Stimulated activated naive CD8-positive, alpha-beta T cell treated with anti-CD3 and anti-CD28 coated beads, Interleukin-15, amount 100 ng/mL, for 72 hours (primary cell): ENCODE results near the gene PLIN3.

Source experiments
- ATAC-seq: fragments of 150-1000 bp; cut with Tn5 transposase; 2 replicates; pipeline ENCODE4 v1.10.0; 2021; ENCODE audit warnings: mild to moderate bottlenecking, moderate library complexity
- DNase-seq, 2 donors: peaks; one replicate each; pipeline ENCODE4 v3.0.0; 2021 to 2022
- H3K27ac Mint-ChIP-seq, 2 donors: one replicate each; pipeline ENCODE4 v1.8.0; 2022; ENCODE audit warnings: mild to moderate bottlenecking in 2 of 2, mixed read lengths in 2 of 2, moderate library complexity in 2 of 2
- H3K27me3 Mint-ChIP-seq: one replicate; pipeline ENCODE4 v1.8.0; 2022; ENCODE audit warnings: mixed read lengths
- H3K4me1 Mint-ChIP-seq: one replicate; pipeline ENCODE4 v1.8.0; 2022; ENCODE audit warnings: mild to moderate bottlenecking, mixed read lengths
- H3K4me3 Mint-ChIP-seq, 2 donors: one replicate each; pipeline ENCODE4 v1.8.0; 2022; ENCODE audit warnings: mild to moderate bottlenecking in 2 of 2, mixed read lengths in 2 of 2, moderate library complexity in 1 of 2
- H3K9me3 Mint-ChIP-seq, 2 donors: one replicate each; pipeline ENCODE4 v1.8.0; 2022; ENCODE audit warnings: mixed read lengths in 2 of 2

Gene PLIN3

DNA sequence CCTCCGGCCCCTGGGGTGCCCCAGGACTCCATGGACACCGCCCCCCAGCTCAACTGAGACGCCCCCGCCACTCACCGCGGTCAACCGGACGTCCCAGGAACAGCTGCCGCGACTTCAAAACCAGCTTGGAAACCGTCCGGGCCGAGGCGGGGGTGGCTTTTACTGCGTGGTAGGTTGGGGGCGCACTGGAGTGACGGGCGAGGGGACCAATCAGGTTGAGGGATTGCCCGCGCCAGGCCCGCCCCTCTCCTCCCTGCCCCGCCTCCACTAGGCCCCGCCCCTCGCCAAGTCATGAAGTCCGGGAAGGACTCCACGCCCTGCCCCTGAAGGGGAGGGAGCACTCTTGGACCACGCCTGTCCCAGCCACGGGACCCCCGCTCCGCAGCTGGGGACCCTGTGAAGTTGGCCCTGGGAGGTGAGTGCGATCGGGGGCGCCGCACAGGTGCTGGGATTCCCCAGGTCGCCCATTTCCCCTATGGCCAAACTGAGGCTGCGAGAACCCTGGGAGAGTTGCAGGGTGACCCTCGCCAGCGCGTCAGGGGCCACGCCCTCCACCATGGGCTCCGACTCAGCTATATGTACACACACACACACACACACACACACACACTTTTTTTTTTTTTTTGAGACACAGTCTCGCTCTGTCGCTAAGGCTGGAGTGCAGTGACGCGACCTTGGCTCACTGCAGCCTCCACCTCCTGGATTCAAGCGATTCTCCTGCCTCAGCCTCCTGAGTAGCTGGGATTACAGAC, at the start of gene PLIN3:
PLIN3 (minus strand) TSS at position 134 of the 752 bp plus-strand sequence. CDS start 6,273 bp downstream, outside the sequence.
- Mint-ChIP-seq H3K9me3 (no peaks in the 10 kb centered on the region), H3K4me3 (peak within 1 kb of the TSS; percentile 81 to 84), H3K27ac (peak within 1 kb of the TSS; percentile 34 to 52), H3K27me3 (no peaks in the 10 kb centered on the region), H3K4me1 (peaks cover 45% of the 10 kb centered on the region)
- ATAC-seq (peak; percentile 96), DNase-seq (peak; percentile 90 to 92)

DNA sequence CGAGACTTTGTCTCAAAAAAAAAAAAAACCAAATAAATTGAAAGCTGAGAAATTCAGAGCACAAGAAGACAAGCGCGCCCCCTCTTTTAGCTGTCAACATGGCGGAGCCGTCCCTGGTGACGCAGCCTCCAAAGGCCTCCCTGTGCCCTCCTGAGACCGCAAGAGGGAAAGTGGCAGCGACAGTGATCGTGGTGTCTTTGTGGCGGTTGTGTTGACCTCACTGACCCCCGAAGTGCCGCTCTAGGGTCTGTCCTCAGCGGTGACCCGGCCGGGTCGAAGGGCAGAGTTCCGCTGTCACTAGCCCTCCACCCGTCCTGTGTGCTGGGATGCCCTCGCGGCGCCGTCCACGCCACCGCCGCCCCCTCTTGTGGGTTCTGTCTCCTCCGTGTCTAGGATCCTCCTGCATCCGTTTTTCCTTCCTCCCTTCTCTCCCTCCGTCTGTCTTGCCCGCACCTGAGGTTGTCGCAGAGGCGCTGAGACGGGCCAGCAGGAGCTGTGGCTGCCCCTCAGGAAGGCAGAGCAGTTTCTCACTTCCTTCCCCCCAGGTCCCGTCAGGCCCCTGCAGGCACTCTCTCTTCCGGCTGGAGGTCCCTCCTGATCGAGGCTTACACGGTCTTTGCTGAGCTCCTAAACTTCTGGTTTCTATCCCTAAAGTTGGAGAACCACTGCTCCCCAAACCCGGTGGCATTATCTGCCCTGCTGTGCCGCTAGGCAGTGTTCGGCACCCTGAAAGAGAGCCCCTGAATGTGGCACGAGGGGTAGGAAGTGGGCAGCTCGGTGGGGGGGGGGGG, 49.0 kb upstream of the PLIN3 start:
- ATAC-seq, result peak; percentile 27
- Mint-ChIP-seq H3K27me3 (no peaks in the 10 kb centered on the region), H3K27ac (peak overlapping the region; percentile 92 to 94), H3K9me3 (no peaks in the 10 kb centered on the region), H3K4me1 (peaks cover 57% of the 10 kb centered on the region), H3K4me3 (peak overlapping the region; percentile 89 to 93)
- DNase-seq, result peak; percentile 33 to 44

DNA sequence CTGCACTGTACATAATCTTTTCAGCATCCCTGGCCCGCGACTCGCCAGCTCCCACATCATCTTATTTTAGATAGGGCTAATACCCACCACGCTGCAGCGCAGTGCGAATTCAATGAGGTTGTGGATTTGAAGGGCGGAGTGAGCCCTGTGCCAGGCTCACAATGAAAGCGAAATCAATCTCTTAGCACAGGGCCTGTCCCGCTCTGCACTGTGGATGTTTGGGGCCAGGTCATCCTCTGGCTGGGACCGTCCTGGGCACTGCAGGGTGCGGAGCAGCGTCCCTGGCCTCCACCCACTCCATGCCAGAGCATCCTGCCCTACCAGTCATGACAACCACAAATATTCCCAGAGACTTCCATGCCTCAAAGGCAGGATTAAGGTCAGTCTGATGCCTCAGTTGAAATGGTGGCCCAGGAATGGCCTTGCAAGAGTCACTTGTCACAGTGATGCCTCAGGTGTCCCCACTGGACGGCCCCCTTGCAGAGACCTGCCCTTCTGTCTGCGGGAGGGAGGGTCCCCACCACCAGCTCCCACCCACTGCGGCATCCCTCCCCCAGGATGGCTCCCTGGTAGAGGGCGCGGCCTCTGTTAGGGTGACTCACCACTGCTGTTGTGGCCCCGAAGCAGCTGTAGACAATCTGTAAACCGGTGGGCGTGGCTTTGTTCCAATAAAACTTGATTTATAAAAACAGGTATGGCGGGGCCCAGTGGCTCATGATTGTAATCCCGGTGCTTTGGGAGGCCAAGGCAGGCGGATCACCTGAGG, 47.5 kb upstream of the PLIN3 start:
- Mint-ChIP-seq H3K27ac (peak overlapping the region; percentile 89 to 94), H3K4me1 (peaks cover 66% of the 10 kb centered on the region), H3K4me3 (peak overlapping the region; percentile 89 to 93), H3K9me3 (no peaks in the 10 kb centered on the region), H3K27me3 (no peaks in the 10 kb centered on the region)
- peak; percentile 62 to 67 for DNase-seq
- peak; percentile 78 for ATAC-seq

GRCh38 chr19:4913996-4914735, 46.7 kb upstream of the PLIN3 start:
- Mint-ChIP-seq H3K4me3 (peak overlapping the region; percentile 89 to 93), H3K27me3 (no peaks in the 10 kb centered on the region), H3K27ac (peak overlapping the region; percentile 89 to 94), H3K4me1 (peaks cover 66% of the 10 kb centered on the region), H3K9me3 (no peaks in the 10 kb centered on the region)
- peak in 1 of 2 donors; percentile 46 for DNase-seq
- ATAC-seq, result no peak

DNA sequence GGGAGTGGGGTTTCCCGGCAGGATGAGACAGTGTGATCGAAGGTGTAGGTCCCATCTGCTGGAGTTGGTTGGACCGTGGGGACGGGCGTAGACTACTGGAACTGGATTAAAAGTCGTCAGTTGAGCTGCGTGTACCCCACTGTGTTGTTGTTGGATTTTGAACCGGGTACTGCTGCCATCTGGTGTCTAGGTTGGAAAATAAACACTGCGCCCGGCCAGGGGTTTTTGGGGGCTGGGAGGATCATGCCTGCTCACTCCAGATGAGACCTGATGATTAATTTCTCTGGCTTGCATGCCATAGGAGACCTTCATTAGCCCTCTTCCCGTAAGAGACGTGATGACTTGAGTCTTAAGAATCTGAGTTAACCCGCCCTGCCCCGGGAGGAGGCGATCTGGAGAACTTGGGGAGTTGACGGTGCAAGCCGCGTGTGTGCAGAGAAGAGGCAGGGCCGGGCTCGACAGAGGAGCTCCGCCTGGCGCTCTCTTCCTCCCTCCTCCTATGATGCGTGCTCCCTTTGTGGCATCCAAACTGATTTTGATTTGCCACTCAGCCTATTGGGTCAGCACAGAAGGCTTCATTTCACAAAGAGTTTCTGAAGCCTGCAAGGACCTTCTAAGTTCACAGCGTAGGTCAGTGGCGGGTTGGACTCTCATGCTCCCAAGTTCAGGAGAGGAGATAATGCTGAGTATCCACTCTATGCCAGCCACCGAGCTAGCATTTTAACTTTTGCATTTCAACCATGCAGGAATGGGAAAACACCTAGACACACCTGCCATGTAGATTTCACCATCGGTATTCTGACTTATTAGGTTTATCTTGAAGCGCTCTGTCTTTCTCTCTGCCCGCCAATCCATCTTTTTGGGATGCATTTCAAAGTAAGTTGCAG, 44.6 kb upstream of the PLIN3 start:
- peak; percentile 75 to 82 for DNase-seq
- no peaks in the 10 kb centered on the region for H3K27me3 Mint-ChIP-seq
- peak overlapping the region; percentile 89 to 95 for H3K4me3 Mint-ChIP-seq
- peak overlapping the region; percentile 71 to 77 for H3K27ac Mint-ChIP-seq
- ATAC-seq, result peak; percentile 48
- no peaks in the 10 kb centered on the region for H3K9me3 Mint-ChIP-seq
- peaks cover 80% of the 10 kb centered on the region for H3K4me1 Mint-ChIP-seq

DNA sequence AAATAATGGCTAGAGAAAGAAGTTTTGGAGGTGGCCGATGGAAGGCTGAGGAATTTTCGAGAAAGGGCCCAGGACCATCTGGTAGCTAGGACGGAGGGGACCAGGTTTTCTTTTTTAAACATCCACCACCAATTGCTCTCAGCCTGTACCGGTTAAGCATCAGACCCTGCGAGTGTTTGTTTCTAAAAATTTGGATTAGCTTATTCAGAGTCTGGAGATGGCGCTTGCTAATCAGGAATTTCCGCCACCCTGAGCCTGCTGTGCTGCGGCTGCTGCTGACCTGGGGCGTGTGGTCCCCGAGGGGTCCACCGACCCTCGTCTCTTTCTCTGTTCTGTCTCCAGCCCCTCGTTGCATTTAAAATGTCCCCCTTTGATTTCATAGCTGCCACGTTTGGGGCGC, 43.8 kb upstream of the PLIN3 start:
- Mint-ChIP-seq H3K9me3 (no peaks in the 10 kb centered on the region), H3K27me3 (no peaks in the 10 kb centered on the region)
- no peak for ATAC-seq

GRCh38 chr19:4910594-4911281, 43.3 kb upstream of the PLIN3 start:
- Mint-ChIP-seq H3K4me1 (peaks cover 74% of the 10 kb centered on the region), H3K9me3 (no peaks in the 10 kb centered on the region), H3K4me3 (peak overlapping the region; percentile 89 to 95), H3K27me3 (no peaks in the 10 kb centered on the region), H3K27ac (peak overlapping the region in 1 of 2 donors; percentile 90)
- peak; percentile 17 to 24 for DNase-seq
- ATAC-seq, result no peak

More for the DNA sequence above, 43.8 kb upstream of the PLIN3 start:
- peak overlapping the region; percentile 71 to 77 for H3K27ac Mint-ChIP-seq
- DNase-seq, result no peak
- H3K4me3 Mint-ChIP-seq, result peak overlapping the region; percentile 89 to 95
- peaks cover 77% of the 10 kb centered on the region for H3K4me1 Mint-ChIP-seq

- Mint-ChIP-seq H3K4me3 (peak overlapping the region; percentile 89 to 95), H3K9me3 (no peaks in the 10 kb centered on the region), H3K27me3 (no peaks in the 10 kb centered on the region), H3K27ac (peak overlapping the region; percentile 33 to 78), H3K4me1 (peaks cover 67% of the 10 kb centered on the region)
- DNase-seq, result peak; percentile 95
- ATAC-seq, result peak; percentile 83
These were observed 42.6 kb upstream of the PLIN3 start for GRCh38 chr19:4909897-4910593.

DNA sequence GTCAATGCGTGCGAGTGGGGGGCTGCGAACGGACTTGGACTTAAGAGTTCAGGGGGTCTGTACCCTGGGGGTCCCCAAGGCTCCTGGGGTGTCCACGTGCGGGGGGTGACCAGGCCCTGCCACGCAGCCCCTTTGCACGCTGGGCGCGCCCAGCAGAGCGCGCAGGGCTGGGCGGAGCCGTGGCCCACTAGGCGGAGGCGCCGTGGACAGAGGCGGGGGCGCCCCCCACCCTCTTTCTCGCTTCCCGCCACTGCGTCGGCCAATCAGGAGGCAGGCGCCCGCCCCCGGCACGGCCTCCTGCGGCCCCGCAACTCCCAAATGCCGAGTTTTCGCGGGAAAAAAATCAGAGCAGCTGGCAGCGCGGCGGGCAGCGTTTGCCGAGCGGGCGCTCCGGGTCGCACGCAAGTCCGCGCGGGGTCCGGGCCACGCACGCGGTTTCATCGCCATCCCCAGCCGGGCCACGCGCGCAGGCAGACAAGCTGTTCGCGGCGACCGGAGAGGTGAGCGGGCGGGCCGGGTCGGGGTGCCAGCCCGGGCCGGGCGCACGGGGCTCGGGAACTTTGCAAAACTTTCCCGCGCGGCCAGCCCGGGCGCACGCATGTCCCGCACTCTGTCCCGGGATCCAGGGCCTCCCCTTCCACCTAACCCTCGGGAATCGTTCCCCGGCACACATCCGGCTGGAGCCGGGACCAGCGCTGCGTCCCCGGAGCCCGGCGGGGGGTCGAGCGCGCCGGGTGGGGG, 41.9 kb upstream of the PLIN3 start, which contains the start of gene UHRF1:
UHRF1 (plus strand) TSS at position 346 of the 741 bp plus-strand sequence. CDS start 1,385 bp downstream, outside the sequence.
- H3K4me1 Mint-ChIP-seq, result peaks cover 60% of the 10 kb centered on the region
- H3K4me3 Mint-ChIP-seq, result peak within 1 kb of the TSS; percentile 89 to 95
- H3K9me3 Mint-ChIP-seq, result no peaks in the 10 kb centered on the region
- ATAC-seq, result peak; percentile 70
- no peaks in the 10 kb centered on the region for H3K27me3 Mint-ChIP-seq
- H3K27ac Mint-ChIP-seq, result peak within 1 kb of the TSS; percentile 69 to 78
- DNase-seq, result peak; percentile 63 to 81

DNA sequence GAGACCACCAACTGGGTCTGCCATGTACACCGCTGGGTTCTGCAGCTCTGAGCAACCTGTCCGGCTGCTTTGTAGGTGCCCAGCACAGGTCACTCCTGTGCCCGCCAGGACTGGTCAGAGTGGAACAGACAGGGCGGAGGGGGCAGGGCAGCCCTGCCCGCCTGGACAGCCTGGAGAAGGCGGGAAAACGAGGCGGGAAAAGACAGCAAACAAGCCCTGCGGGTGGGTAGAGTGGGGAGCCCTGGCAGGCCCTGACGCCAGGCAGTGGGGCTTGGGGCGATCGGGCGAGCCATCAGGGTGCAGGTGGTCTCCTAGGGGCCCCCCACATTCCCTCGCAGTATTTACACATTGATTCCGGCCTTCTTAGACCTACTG, 41.3 kb upstream of the PLIN3 start:
- DNase-seq, result no peak
- Mint-ChIP-seq H3K27me3 (no peaks in the 10 kb centered on the region), H3K27ac (peak overlapping the region in 1 of 2 donors; percentile 69), H3K4me1 (peaks cover 55% of the 10 kb centered on the region), H3K9me3 (no peaks in the 10 kb centered on the region), H3K4me3 (peak overlapping the region; percentile 64 to 89)
- ATAC-seq, result no peak

GRCh38 chr19:4908360-4908759, 40.9 kb upstream of the PLIN3 start:
- DNase-seq (no peak), ATAC-seq (no peak)
- Mint-ChIP-seq H3K4me1 (peaks cover 50% of the 10 kb centered on the region), H3K27me3 (no peaks in the 10 kb centered on the region), H3K9me3 (no peaks in the 10 kb centered on the region), H3K4me3 (peak overlapping the region in 1 of 2 donors; percentile 64), H3K27ac (peak overlapping the region in 1 of 2 donors; percentile 61)

DNA sequence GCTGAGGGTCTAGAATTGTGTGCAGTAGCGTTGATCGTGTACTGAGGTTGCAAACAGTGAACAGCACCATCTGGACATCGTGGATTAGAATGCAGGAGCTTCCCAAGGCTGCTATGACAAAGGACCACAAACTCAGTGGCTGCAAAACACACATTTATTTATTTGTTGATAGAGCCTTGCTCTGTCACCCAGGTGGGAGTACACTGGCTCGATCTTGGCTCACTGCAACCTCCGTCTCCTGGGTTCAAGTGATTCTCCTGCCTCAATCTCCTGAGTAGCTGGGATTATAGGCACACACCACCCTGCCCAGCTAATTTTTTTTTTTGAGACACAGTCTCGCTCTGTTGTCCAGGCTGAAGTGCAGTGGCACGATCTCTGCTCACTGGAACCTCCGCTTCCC, 39.5 kb upstream of the PLIN3 start:
- Mint-ChIP-seq H3K4me1 (peaks cover 36% of the 10 kb centered on the region), H3K27ac (peak overlapping the region in 1 of 2 donors; percentile 85), H3K27me3 (no peaks in the 10 kb centered on the region), H3K9me3 (no peaks in the 10 kb centered on the region), H3K4me3 (no peak overlapping the region)
- ATAC-seq, result no peak
- DNase-seq, result no peak
